Ramos (cell line): ENCODE data around the gene GSS.

Source experiments
- in situ Hi-C: fragments of 300-500 bp; cut with MboI; formaldehyde crosslinking; loops from one replicate; pipeline ENCODE4 v1.14.3; 2022; ENCODE audit warnings: low sequenced_read_pairs; ENCODE audit not compliant: unreplicated experiment

GSS gene

DNA sequence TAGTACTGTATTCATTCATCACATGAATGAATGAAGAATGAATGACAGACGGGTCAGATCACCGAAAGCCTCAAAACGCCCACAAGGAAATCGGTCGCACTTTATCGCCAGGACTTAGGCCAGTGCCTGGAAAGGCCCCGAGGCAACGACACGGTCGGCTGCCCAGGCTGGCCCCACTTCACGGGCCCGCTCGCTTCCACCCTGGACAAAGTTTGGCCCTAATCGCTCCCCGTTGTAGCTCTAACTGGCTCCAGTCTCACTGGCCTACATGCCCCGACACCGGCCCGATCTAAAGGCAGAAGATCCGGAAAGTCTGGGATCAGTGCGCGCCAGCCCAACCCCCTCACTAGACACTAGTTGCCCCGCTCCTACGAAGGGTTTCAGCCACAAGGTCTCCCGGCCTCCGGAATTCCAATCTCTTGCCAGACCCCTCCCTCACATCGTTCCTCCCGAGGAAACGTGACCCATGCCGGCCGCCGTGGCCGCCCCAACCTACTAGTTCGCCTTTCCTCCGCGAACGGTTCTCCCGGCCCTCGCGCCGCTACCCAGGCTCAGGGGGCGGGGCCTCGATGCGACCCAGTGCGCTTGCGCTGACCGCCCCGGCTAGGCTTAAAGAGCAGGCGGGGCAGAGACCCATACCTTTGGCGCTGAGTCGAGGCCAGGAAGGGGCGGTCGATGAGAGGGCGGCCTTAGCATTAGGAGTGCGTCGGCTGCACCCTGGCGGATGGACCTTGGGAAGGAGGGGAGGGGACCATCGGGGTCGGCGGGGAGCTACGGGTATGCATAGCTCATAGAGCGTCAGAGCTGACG lies at the start of gene GSS, which contains the start of gene MYH7B:
Gene GSS, minus strand, starts transcription at position 576 of the 810 bp plus-strand sequence. CDS start 3,954 bp downstream, outside the sequence.
Gene MYH7B, plus strand, starts transcription at position 638 of the 810 bp plus-strand sequence. CDS start 22,138 bp downstream, outside the sequence.
- in situ Hi-C loops: loop anchor here (5.0 kb wide), 1 partner anchor 83 kb away; the partner anchor contains the start of gene GGT7

DNA sequence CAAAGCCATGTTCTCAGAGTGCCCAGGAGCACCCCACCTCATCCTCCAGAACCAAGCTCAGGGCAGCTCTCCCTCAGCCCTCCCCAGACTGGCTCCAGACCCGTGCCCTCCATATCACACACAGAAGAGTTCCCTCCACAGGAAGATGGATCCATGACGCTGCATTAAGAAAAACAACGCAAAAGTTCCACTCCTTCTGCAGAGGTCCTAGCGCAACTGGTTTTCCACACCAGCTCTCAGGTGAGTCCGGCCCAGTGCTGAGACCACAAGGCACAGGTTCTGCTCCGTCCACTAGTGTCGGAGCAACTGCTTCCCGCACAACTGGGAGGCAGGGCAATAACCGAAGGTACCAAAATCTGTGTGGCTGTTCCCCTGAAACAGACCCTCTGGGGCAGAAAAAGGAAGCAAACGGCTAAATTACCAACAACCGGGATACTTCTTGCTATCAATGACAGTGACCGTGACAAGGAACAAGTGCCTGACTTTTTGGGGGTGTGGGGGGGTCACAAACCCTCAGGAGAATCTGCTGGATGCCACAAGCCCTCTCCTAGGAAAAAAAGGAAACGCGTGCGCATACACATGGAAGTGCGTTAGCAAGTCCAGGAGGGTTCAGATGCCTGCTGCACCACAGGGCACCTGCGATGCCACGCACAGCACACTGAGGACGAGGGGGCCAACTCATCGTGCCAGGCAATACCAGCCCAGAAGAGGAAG lies 49.3 kb upstream of the GSS start:
- in situ Hi-C loops: no loop called here

DNA sequence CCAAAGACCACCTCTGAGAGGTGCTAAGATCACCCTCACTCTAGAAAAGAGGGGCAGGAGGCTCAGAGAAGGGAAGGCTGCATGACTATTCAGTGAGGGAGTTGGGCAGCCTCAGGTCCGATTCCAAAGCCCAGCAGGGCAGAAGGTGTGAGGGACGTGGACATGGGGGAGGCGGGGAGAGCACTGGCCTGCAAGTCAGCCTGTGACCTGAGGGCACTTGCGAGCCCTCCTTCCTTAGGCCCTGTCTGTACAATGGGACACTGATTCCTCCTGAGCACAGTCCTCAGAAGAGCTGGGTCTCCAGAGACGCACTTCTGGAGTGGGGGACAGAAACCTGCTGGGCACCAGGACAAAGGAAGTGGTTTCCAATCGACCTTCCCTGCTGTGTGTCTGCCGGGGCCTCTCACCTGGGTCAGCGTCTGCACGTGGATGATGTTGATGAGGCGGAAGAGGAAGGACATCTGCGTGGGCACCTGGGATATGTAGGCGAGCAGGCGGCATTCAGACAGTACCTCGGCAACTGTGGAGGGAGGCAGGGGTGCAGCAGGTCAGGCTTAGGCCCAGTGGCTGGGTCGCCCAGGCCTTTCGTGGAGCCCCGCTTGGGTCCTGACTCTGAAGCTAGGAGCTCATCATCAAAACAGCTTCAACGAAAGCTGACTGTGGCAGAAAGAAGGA lies 48.6 kb upstream of the GSS start:
- in situ Hi-C loops: no loop called here

GRCh38 chr20:35003211-35004031 lies 47.8 kb upstream of the GSS start:
- in situ Hi-C loops: no loop called here

- in situ Hi-C loops: no loop called here
These were observed 47.0 kb upstream of the GSS start for GRCh38 chr20:35002426-35003210.

- in situ Hi-C loops: no loop called here
These were observed 46.2 kb upstream of the GSS start for GRCh38 chr20:35001596-35002362.

DNA sequence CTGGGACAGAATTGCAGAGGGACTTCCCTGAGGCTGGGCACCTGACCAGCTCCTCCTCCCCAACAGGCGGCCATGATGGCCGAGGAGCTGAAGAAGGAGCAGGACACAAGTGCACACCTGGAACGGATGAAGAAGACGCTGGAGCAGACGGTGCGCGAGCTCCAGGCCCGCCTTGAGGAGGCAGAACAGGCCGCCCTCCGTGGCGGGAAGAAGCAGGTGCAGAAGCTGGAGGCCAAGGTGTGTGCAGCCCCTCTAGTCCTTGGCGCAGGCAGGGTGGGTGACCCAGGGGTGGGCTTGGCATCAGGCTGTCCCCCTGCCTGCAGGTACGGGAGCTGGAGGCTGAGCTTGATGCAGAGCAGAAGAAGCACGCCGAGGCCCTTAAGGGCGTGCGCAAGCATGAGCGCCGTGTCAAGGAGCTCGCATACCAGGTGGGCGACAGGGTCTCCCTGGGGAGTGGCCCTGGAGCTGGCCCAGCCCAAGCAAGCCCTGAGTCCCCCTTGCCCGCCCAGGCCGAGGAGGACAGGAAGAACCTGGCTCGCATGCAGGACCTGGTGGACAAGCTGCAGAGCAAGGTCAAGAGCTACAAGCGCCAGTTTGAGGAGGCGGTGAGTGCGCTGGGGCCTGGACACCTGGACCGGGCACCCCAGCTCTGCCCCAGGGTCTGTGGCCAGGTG lies 45.5 kb upstream of the GSS start:
- in situ Hi-C loops: no loop called here

DNA sequence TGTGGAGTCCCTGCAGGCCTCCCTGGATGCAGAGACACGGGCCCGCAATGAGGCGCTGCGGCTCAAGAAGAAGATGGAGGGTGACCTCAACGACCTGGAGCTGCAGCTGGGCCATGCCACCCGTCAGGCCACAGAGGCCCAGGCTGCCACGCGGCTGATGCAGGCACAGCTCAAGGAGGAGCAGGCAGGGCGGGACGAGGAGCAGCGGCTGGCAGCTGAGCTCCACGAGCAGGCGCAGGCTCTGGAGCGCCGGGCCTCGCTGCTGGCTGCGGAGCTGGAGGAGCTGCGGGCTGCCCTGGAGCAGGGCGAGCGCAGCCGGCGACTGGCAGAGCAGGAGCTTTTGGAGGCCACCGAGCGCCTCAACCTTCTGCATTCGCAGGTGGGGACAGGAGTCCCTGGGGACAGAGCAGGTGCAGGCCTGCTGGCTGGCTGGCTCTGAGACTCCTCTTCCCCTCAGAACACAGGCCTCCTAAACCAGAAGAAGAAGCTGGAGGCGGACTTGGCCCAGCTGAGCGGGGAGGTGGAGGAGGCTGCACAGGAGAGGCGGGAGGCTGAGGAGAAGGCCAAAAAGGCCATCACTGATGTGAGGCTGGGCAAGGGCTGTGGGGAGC lies 44.8 kb upstream of the GSS start:
- in situ Hi-C loops: no loop called here

- in situ Hi-C loops: no loop called here
These were observed 44.2 kb upstream of the GSS start for GRCh38 chr20:34999782-35000181.

GRCh38 chr20:34999021-34999451 lies 43.4 kb upstream of the GSS start:
- in situ Hi-C loops: no loop called here

GRCh38 chr20:34998331-34998950 lies 42.8 kb upstream of the GSS start:
- in situ Hi-C loops: no loop called here

GRCh38 chr20:34997774-34998173 lies 42.2 kb upstream of the GSS start:
- in situ Hi-C loops: no loop called here

DNA sequence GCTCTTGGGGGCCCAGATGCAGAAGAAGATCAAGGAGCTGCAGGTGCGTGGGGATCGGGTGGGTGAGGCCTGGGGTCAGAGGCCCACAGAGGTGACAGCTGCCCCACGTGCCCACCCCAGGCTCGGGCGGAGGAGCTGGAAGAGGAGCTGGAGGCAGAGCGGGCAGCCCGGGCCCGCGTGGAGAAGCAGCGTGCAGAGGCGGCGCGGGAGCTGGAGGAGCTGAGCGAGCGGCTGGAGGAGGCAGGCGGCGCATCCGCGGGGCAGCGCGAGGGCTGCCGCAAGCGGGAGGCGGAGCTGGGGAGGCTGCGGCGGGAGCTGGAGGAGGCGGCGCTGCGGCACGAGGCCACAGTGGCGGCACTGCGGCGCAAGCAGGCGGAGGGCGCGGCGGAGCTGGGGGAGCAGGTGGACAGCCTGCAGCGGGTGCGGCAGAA lies 41.5 kb upstream of the GSS start:
- in situ Hi-C loops: no loop called here

DNA sequence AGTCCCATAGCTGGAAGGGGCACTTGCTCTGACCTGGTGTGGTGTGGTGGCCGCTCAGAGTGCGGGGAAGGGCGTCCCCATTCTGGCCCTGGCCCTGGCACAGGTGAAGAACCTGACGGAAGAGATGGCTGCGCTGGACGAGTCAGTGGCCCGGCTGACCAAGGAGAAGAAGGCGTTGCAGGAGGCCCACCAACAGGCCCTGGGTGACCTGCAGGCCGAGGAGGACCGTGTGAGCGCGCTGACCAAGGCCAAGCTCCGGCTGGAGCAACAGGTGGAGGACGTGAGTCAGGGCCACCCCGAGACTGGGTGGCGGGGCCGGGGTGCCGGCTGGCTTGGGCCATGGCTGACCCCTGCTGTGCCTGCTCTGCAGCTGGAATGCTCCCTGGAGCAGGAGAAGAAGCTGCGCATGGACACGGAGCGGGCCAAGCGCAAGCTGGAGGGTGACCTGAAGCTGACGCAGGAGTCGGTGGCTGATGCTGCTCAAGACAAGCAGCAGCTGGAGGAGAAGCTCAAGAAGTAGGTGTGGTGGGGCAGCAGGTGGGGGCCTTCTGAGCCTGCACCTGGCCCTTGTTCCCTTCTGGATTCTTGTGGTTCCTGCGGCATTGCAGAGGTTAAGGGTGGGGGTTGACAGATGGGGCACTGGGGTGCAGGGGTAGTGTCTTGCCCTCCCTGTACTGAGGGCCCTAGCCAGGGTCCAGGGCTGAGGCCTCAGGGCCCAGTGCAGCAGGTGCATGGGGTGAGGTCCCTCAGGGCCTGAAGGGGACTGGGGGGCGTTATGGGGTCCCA lies 40.8 kb upstream of the GSS start:
- in situ Hi-C loops: no loop called here

- in situ Hi-C loops: no loop called here
These were observed 40.1 kb upstream of the GSS start for GRCh38 chr20:34995696-34996095.

GRCh38 chr20:34995192-34995591 lies 39.6 kb upstream of the GSS start:
- in situ Hi-C loops: no loop called here
